Cerebellar cortex (tissue), 1 donor: ENCODE measurements around the gene PANX1.
A peak's percentile ranks its signal among the peaks of the same experiment; 100 is the strongest.

Experiments used
- DNase-seq: peaks from one replicate; pipeline ENCODE4 v3.0.0-alpha.2; 2015; ENCODE audit warnings: low spot score

The PANX1 gene

GRCh38 chr11:94185416-94186084, 56.9 kb downstream of the PANX1 start:
- DNase-seq = no peak

GRCh38 chr11:94186342-94187203, 57.9 kb downstream of the PANX1 start:
- no peak for DNase-seq

DNA sequence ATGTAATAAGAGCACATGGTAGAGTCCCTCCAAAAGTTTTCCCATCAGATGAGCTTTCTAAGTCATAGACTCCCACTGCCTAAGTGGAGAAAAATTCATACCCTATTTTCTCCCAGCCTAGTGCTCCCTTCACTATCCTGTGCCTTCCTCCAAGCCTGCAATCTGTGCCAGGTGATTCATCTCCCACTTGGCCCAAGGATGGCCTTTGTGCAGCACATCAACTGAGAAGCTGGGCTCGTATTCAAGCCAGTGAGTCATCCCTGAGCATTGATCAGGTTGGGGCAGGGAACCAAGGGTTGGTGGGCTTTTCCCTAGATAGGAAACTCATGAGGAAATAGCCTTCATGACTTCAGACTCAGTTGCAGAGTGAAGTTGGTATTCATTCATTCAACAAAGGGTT, 64.6 kb downstream of the PANX1 start:
- DNase-seq = peak; percentile 26

- DNase-seq = peak; percentile 20
Observed at GRCh38 chr11:94194712-94195111, 66.1 kb downstream of the PANX1 start.

GRCh38 chr11:94196363-94196762, 67.7 kb downstream of the PANX1 start:
- DNase-seq = no peak

GRCh38 chr11:94198718-94199117, 70.1 kb downstream of the PANX1 start:
- peak; percentile 40 for DNase-seq

DNA sequence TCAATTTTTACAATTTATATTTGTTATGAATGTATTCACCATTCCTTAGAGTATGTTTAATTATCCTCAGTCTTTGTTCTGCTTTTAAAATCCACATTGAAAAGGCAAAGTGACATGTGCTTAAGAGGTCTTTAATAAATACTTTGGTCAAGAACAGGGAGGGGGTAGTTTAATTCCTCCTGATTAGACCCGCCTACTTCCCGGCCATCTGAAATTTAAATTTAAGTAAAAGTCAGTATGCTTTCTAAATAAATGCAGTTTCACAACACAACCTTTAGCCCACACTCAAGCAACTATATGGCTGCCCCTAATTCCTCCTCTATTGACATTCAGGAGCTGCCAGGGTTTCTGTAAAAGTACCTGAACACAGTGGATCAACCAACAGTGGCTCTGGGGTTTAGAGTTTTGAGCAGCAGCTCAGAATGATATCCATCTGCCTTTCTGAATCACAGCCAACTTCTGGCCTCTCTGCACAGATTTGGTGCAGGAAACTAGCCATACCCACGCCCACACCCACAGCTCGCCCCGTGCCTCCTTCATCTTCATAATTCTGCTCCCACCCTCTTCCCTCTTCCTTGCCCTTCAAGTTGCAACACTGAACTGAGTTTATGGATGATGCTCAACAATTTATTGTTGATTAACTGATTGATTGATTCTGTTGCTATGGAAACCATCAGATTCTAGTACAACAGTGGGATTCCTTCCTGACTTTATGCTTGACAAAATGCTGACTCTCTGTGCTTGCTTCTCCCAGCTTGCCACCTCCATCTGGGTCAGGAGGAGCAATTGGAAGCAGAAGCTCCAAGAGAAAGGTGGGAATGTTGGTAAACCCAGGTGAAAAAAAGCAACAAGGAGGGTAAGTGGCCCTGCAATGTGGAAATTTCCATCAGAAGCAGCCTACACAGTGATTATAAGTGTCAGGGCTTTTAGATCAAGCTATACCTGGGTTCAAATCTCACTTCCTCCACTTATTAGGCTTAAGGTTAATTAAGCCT, 70.8 kb downstream of the PANX1 start:
- DNase-seq = peak; percentile 95

- peak; percentile 79 for DNase-seq
Observed at GRCh38 chr11:94201004-94201465, 72.4 kb downstream of the PANX1 start.

- peak; percentile 18 for DNase-seq
Observed at GRCh38 chr11:94203070-94203469, 74.4 kb downstream of the PANX1 start.

- peak; percentile 22 for DNase-seq
Observed at GRCh38 chr11:94211261-94211830, 82.7 kb downstream of the PANX1 start.

DNA sequence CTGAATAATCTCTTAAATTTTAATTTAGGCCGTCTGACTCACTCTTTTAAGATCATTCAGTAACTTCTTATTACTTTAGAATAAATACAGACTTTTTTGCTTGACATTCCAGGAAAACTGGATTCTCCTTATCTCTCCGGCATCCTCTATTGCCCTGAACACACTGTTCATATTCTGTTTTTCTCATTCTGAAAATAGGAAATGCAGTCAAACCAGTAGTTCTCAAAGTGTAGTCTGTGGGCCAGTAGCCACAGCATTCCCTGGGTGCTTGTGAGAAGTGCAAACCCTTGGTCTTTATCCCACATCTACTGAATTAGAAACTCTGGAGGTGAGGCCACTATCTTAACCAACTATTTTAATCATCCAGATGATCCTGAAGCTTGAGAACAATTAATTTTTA, 84.3 kb downstream of the PANX1 start:
- no peak for DNase-seq

- DNase-seq = no peak
Observed at GRCh38 chr11:94217705-94218104, 89.1 kb downstream of the PANX1 start.

- DNase-seq = no peak
Observed at GRCh38 chr11:94218372-94218771, 89.7 kb downstream of the PANX1 start.

GRCh38 chr11:94219771-94220170, 91.1 kb downstream of the PANX1 start:
- DNase-seq = no peak

DNA sequence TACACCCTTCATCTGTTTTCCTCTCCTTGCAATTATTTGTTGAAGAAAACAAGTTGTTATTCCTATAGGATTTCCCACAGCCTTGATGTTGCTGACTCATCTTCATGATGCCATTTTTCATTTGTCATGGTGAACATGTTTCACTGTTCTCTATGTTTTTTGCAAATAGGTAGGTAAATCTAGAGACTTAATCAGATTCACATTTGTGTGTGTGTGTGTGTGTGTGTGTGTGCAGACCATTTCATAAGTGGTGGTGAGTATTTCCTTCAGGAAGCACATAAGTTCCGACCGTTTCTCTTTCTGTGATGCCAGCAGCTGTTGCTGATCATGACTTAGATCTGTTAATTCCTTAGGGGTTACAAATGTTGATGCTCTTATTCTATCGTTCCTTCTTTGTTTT, 95.4 kb downstream of the PANX1 start:
- no peak for DNase-seq
